ENCODE results near the gene MYOCOS.
"Not testable (repeated sequence)": the region's sequence is repeated elsewhere in the genome, so short reads cannot be mapped to it uniquely, and the experiment has no call there.

The MYOCOS gene

DNA sequence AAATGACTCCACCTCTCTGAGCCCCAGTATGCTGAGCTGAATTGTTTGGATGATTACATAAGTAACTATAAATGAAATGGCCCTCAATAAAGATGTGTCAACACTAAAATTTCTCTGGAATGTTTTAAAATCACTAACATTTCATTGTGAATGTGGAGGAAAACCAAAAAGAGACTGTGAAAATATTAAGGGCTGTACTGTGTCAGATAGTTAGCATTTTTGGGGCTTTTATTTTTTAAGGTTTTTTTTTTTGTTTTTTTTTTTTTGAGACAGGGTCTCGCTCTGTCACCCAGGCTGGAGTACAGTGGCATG, 24.2 kb downstream of the MYOCOS start:
- Histone ChIP-seq H3K4me3 (ENCODE audit: low read depth, low read length) (no peak overlapping the region), H3K9ac (ENCODE audit: low read depth, low read length) (no peak overlapping the region), H3K36me3 (ENCODE audit: control insufficient read depth, insufficient read depth, low read length) (no peaks in the 10 kb centered on the region), H3K27me3 (ENCODE audit: control insufficient read depth, insufficient read depth, low read length) (no peaks in the 10 kb centered on the region), H3K4me1 (ENCODE audit: control insufficient read depth, insufficient read depth, low read length) (peaks cover 17% of the 10 kb centered on the region), H3K9me3 (ENCODE audit: control insufficient read depth, insufficient read depth, low read length) (no peaks in the 10 kb centered on the region)

DNA sequence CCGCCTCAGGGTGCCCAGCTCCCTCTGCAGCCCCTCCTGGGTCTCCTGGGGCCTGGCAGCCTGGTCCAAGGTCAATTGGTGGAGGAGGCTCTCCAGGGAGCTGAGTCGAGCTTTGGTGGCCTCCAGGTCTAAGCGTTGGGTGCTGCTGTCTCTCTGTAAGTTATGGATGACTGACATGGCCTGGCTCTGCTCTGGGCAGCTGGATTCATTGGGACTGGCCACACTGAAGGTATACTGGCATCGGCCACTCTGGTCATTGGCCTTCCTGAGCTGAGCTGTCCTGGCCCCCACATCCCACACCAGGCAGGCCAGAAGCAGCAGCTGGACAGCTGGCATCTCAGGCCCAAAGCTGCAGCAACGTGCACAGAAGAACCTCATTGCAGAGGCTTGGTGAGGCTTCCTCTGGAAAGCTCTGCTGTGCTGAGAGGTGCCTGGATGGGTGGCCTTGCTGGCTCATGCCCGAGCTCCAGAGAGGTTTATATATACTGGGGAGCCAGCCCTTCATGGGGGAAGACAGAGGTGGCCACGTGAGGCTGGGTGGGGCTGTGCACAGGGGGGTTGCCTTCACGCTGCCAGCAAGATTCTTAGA, 30.3 kb downstream of the MYOCOS start, which contains the start of gene MYOC:
TSS of gene MYOC (minus strand) at position 455 of the 589 bp plus-strand sequence. CDS start at position 378, 77 bp downstream.
- Histone ChIP-seq H3K9ac (ENCODE audit: low read depth, low read length) (no peak within 1 kb of the TSS), H3K27me3 (ENCODE audit: control insufficient read depth, insufficient read depth, low read length) (peaks cover 7% of the 10 kb centered on the region), H3K9me3 (ENCODE audit: control insufficient read depth, insufficient read depth, low read length) (no peaks in the 10 kb centered on the region), H3K4me1 (ENCODE audit: control insufficient read depth, insufficient read depth, low read length) (peaks cover 8% of the 10 kb centered on the region), H3K4me3 (ENCODE audit: low read depth, low read length) (no peak within 1 kb of the TSS), H3K36me3 (ENCODE audit: control insufficient read depth, insufficient read depth, low read length) (no peaks in the 10 kb centered on the region)

DNA sequence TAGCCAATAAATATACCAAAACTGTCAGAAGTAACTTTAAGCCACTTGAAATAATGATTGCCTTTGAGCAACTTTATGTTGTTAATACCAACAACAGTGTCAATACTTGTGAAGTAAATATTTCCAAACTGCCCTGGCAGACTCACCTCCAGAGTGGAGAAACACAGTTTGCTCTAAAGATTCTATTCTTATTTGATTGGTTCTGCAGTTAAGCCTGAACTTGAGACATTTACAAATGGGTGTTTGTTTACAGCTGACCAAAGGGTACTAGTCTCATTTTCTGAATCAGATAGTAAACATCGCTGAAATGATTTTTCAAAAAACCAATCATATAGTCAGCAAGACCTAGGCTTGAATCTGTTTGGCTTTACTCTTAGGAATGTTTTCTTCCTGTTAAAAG, 31.8 kb downstream of the MYOCOS start:
- H3K36me3 ChIP-seq (ENCODE audit: control insufficient read depth, insufficient read depth, low read length) = no peaks in the 10 kb centered on the region
- H3K9ac ChIP-seq (ENCODE audit: low read depth, low read length) = no peak overlapping the region
- H3K27me3 ChIP-seq (ENCODE audit: control insufficient read depth, insufficient read depth, low read length) = peaks cover 7% of the 10 kb centered on the region
- no peaks in the 10 kb centered on the region for H3K9me3 ChIP-seq (ENCODE audit: control insufficient read depth, insufficient read depth, low read length)
- H3K4me1 ChIP-seq (ENCODE audit: control insufficient read depth, insufficient read depth, low read length) = peaks cover 8% of the 10 kb centered on the region
- H3K4me3 ChIP-seq (ENCODE audit: low read depth, low read length) = no peak overlapping the region

DNA sequence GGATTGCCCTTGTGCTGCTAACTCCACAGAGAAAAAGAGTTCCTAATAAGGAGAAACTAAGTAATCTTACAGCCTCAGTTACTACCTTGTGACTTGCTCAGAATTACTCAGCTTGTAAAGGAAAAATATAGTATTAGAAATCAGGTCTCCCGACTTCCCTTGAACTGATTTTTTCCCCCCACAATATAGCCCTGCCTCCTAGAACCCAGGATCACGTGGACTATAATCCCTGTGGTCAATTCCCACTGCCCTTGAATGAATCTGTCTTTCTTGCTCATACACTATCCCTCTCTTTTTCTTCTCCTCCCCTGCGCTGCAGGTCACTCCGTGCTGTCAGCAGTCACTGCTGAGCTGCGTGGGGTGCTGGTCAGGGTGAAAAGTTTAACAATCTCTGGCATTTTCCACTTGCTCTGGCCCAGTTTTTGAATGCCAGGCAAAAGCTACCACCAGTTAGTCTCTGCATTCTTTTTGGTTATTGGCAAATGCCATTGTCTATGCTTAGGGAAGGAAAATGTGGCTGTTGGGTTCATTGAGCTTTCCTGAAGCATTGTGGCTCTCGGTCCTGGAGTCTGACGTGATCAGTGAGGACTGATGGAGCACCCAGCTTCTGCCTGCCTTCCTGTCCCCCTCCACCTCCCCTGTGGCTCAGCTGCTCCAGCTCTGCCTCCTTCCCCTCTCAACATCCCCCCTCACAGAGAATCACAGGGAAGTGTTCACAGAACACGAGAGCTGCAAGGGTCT, 32.3 kb downstream of the MYOCOS start:
- H3K9ac ChIP-seq (ENCODE audit: low read depth, low read length) = no peak overlapping the region
- no peaks in the 10 kb centered on the region for H3K9me3 ChIP-seq (ENCODE audit: control insufficient read depth, insufficient read depth, low read length)
- H3K36me3 ChIP-seq (ENCODE audit: control insufficient read depth, insufficient read depth, low read length) = no peaks in the 10 kb centered on the region
- no peak overlapping the region for H3K4me3 ChIP-seq (ENCODE audit: low read depth, low read length)
- H3K27me3 ChIP-seq (ENCODE audit: control insufficient read depth, insufficient read depth, low read length) = peaks cover 7% of the 10 kb centered on the region
- peaks cover 8% of the 10 kb centered on the region for H3K4me1 ChIP-seq (ENCODE audit: control insufficient read depth, insufficient read depth, low read length)

DNA sequence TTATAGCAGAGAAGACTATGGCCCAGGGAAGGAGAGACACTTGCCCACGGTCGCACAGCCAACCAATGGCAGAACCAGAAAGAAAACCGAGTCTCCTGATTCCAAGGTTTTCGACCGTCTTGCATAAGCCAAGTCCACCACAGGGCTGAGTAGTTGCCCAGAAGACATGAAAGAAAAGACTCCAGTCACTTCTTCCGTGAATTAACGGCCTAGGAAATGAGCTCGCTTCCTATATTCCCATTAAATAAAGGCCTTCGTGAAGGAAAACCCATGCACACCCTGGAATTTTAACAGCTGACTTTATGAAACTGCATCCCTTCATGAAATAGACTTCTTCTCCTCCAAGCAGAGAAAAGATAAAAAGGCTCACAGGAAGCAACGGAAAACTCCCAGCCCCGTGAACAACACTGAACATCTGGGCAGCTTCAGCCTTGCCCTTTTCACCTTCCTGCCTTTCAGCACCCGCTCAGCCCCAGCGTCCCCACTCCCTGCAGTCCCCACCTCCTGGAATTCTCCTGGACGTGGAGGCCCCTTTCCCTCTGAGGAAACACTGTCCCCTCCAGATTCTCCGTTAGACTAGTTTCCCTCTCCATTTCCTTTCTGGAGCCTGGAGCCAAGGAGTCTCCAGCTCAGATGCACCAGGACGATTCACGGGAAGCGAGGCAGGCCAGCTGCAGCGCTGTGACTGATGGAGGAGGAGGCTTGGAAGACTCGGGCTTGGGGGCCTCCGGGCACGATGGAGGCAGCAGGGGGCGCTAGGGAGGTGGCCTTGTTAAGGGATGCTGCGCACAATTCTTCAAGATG, 33.1 kb downstream of the MYOCOS start:
- H3K9ac ChIP-seq (ENCODE audit: low read depth, low read length) = no peak overlapping the region
- H3K27me3 ChIP-seq (ENCODE audit: control insufficient read depth, insufficient read depth, low read length) = peaks cover 7% of the 10 kb centered on the region
- H3K36me3 ChIP-seq (ENCODE audit: control insufficient read depth, insufficient read depth, low read length) = no peaks in the 10 kb centered on the region
- H3K9me3 ChIP-seq (ENCODE audit: control insufficient read depth, insufficient read depth, low read length) = no peaks in the 10 kb centered on the region
- H3K4me1 ChIP-seq (ENCODE audit: control insufficient read depth, insufficient read depth, low read length) = peaks cover 8% of the 10 kb centered on the region
- peak overlapping the region; percentile 50 for H3K4me3 ChIP-seq (ENCODE audit: low read depth, low read length)

DNA sequence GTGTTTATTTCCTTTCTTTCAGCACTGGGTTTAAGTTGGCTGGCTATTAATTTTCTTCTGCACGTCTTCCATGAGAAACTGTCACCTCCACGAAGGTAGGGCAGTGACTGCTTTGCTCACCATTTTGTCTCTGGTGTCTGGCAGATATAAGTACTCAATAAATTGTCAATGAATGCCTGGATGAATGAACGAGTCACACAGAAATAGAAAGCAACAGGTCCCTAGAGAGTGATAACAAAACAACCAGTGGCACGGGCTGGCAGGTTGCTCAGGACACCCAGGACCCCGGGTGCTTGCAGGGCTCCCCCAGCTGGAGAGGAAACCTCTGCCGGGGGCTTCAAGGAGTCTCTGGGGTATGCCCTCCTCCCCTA, 33.7 kb downstream of the MYOCOS start:
- H3K36me3 ChIP-seq (ENCODE audit: control insufficient read depth, insufficient read depth, low read length) = no peaks in the 10 kb centered on the region
- H3K27me3 ChIP-seq (ENCODE audit: control insufficient read depth, insufficient read depth, low read length) = peaks cover 7% of the 10 kb centered on the region
- H3K4me3 ChIP-seq (ENCODE audit: low read depth, low read length) = peak overlapping the region; percentile 50
- H3K9me3 ChIP-seq (ENCODE audit: control insufficient read depth, insufficient read depth, low read length) = no peaks in the 10 kb centered on the region
- peaks cover 8% of the 10 kb centered on the region for H3K4me1 ChIP-seq (ENCODE audit: control insufficient read depth, insufficient read depth, low read length)
- H3K9ac ChIP-seq (ENCODE audit: low read depth, low read length) = no peak overlapping the region

DNA sequence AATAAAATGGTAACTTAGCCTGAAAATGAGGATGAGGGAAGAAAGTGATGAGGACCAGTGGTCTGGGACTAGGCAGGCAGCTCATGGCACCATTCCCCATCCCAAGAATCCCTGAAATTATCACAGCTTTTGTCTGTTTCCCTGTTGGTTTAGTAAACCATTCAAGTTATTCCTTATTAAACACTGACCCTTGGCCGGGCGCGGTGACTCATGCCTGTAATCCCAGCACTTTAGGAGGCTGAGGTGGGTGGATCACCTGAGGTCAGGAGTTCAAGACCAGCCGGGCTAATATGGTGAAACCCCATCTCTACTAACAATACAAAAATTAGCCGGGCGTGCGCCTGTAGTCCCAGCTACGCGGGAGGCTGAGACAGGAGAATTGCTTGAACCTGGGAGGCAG, 34.2 kb downstream of the MYOCOS start:
- H3K27me3 ChIP-seq (ENCODE audit: control insufficient read depth, insufficient read depth, low read length) = not testable (repeated sequence)

DNA sequence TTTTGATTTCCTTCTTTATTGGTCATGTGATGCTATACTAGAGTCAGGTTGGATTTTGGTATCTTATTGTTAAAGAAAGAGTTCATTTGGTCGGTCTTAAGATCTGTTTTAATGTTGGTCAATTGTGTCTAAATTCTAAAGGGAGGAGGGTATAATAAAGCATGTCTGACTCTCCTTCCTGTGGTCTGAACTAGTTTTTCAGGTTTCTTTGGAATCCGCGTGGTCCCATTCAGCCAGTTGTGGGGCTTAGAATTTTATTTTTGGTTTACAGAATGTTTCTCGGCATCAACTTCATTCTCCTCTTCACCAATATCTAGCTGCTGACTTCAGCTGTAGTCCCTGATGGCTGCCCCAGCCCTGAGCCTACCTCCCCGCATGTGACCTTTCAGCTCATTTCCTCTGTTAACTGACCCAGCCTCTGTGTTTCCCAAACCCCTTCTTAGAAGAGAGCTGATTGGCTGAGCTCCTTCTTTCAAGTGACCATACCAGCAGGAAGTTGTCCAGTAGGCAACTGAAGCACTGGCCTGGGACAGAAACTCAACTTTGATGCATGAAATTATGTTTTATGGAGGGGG, 39.1 kb downstream of the MYOCOS start:
- no peaks in the 10 kb centered on the region for H3K9me3 ChIP-seq (ENCODE audit: control insufficient read depth, insufficient read depth, low read length)
- no peak overlapping the region for H3K4me3 ChIP-seq (ENCODE audit: low read depth, low read length)
- no peaks in the 10 kb centered on the region for H3K36me3 ChIP-seq (ENCODE audit: control insufficient read depth, insufficient read depth, low read length)
- H3K9ac ChIP-seq (ENCODE audit: low read depth, low read length) = no peak overlapping the region
- H3K27me3 ChIP-seq (ENCODE audit: control insufficient read depth, insufficient read depth, low read length) = no peaks in the 10 kb centered on the region
- no peaks in the 10 kb centered on the region for H3K4me1 ChIP-seq (ENCODE audit: control insufficient read depth, insufficient read depth, low read length)

More for the DNA sequence above, 34.2 kb downstream of the MYOCOS start:
- not testable (repeated sequence) for H3K9me3 ChIP-seq (ENCODE audit: control insufficient read depth, insufficient read depth, low read length); H3K4me1 ChIP-seq (ENCODE audit: control insufficient read depth, insufficient read depth, low read length); H3K36me3 ChIP-seq (ENCODE audit: control insufficient read depth, insufficient read depth, low read length); H3K4me3 ChIP-seq (ENCODE audit: low read depth, low read length); H3K9ac ChIP-seq (ENCODE audit: low read depth, low read length)

DNA sequence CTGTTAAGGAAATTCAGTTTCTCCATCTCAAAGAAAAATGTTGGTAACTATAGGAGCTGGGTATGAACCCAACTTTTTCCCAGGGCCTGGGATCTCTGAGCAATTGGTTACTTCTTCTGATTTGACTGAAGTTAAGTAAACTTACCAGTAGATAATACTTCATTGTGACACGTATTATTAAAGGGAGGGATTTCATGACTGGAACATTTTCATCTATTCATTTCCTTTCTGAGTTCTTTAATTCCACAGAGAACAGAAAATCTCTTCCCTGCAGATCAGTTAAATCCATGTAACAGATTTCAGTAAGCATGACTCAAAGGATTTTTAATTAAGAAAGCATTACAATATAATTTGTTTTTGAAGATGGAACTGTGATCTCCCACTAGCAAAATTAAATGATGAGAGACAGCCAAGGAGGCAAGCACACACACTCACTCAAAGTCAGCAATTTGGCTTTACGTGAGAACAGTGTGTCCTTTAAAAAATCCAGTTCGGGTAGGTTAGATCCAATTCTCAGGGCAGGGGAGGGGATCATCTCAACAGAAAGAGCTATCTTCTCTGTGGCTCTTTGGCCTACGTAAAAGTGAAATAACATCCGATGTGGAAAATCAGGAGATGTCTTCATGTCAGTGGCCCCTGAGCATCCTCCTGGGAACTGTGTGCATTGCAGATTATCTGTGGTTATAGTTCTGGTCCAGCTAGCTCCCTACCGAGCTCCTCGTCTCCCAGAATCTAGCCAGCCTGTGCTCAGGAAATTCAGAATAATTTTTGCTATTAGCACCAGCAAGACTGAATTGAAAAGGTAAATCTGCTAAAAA, 41.2 kb downstream of the MYOCOS start:
- H3K9me3 ChIP-seq (ENCODE audit: control insufficient read depth, insufficient read depth, low read length) = no peaks in the 10 kb centered on the region

DNA sequence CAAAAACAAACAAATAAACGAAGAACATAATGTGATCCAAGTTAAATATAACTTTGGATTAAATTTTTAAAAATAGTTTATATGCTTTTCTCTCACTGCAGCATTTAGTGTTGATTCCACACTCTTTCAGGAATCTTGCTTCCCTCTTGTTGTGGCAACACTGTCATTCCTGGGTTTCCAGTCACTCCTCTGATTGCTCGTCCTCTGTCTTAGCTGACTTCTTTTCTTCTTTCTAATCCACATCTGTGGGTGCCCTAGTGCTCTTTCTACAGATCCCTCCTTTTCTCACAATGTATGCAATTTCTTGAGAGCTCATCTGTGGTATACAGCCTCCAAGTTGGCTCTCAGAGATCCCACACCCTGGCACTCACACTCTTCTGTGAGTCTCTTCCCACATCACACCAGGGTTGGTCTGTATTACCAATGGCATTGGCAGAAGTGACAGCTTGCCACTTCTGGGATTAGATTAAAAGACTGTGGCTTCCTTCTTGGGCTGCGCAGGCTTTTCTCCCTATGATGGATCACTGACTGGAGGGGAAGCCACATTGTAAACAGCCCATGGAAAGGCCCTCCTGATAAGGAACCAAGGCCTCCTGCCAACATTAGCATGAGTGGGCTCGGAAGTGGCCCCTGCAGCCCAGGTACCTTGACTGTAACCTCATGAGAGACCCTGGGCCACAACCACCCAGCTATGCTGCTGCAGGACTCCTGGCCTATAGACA, 42.0 kb downstream of the MYOCOS start:
- Histone ChIP-seq H3K9ac (ENCODE audit: low read depth, low read length) (no peak overlapping the region), H3K27me3 (ENCODE audit: control insufficient read depth, insufficient read depth, low read length) (no peaks in the 10 kb centered on the region), H3K36me3 (ENCODE audit: control insufficient read depth, insufficient read depth, low read length) (no peaks in the 10 kb centered on the region), H3K4me3 (ENCODE audit: low read depth, low read length) (no peak overlapping the region), H3K9me3 (ENCODE audit: control insufficient read depth, insufficient read depth, low read length) (no peaks in the 10 kb centered on the region), H3K4me1 (ENCODE audit: control insufficient read depth, insufficient read depth, low read length) (no peaks in the 10 kb centered on the region)

More for the DNA sequence above, 41.2 kb downstream of the MYOCOS start:
- Histone ChIP-seq H3K4me3 (ENCODE audit: low read depth, low read length) (no peak overlapping the region), H3K36me3 (ENCODE audit: control insufficient read depth, insufficient read depth, low read length) (no peaks in the 10 kb centered on the region), H3K27me3 (ENCODE audit: control insufficient read depth, insufficient read depth, low read length) (no peaks in the 10 kb centered on the region), H3K9ac (ENCODE audit: low read depth, low read length) (no peak overlapping the region), H3K4me1 (ENCODE audit: control insufficient read depth, insufficient read depth, low read length) (no peaks in the 10 kb centered on the region)

DNA sequence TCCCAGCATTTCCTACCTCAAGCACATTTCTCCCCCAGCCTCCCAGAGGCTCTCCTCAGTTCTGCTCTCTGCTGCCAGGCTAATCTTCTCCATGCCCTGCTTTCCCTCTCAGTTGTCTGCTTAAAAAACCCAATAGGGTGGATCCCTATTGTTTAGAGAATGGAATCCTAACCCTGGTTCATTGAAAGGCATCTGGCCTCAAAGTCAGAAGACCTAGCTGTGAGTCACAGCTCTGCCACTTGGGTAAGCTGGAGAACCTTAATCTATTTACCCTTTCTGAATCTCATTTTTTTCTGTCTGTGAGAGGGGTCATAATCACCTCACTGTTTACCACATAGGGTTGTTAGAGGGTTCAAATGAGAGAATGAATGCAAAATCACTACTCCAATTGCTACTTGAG, 42.9 kb downstream of the MYOCOS start:
- H3K4me3 ChIP-seq (ENCODE audit: low read depth, low read length) = no peak overlapping the region
- H3K9me3 ChIP-seq (ENCODE audit: control insufficient read depth, insufficient read depth, low read length) = no peaks in the 10 kb centered on the region
- H3K4me1 ChIP-seq (ENCODE audit: control insufficient read depth, insufficient read depth, low read length) = no peaks in the 10 kb centered on the region
- H3K36me3 ChIP-seq (ENCODE audit: control insufficient read depth, insufficient read depth, low read length) = no peaks in the 10 kb centered on the region
- no peak overlapping the region for H3K9ac ChIP-seq (ENCODE audit: low read depth, low read length)
- no peaks in the 10 kb centered on the region for H3K27me3 ChIP-seq (ENCODE audit: control insufficient read depth, insufficient read depth, low read length)
